Activated B cell treated with CpG ODN at 0.5 μM for 24 hours (primary cell): ENCODE measurements around the gene AGER. TPM values are rescaled to one million over a fixed set of nuclear protein-coding genes. Genes with fewer than 3 reads are reported as not detected.
"Not testable (repeated sequence)": the region's sequence is repeated elsewhere in the genome, so short reads cannot be mapped to it uniquely, and the experiment has no call there.

Experiments
- ATAC-seq: fragments of 200-7000 bp; cut with Tn5 transposase; one replicate; pipeline ENCODE4 v1.10.0; 2021; ENCODE audit warnings: low read depth, mild to moderate bottlenecking, moderate library complexity
- CTCF ChIA-PET: fragments of 350-600 bp; sonication (Branson Sonifier 250); formaldehyde crosslinking; loops from one replicate; lab custom pipeline; 2021; ENCODE audit warnings: antibody characterized with exemption; lab: Charles Lee
- POLR2A ChIA-PET: fragments of 350-600 bp; sonication (Branson Sonifier 250); formaldehyde crosslinking; loops from one replicate; lab custom pipeline; 2021; ENCODE audit warnings: antibody characterized with exemption; lab: Charles Lee
- DNase-seq: peaks from one replicate; pipeline ENCODE4 v3.0.0; 2022
- H3K27ac Mint-ChIP-seq: one replicate; pipeline ENCODE4 v1.8.0; 2020; ENCODE audit warnings: mixed read lengths
- H3K27me3 Mint-ChIP-seq: one replicate; pipeline ENCODE4 v1.8.0; 2021; ENCODE audit warnings: mixed read lengths
- H3K36me3 Mint-ChIP-seq: one replicate; pipeline ENCODE4 v1.8.0; 2021; ENCODE audit warnings: low read depth, mixed read lengths
- H3K4me1 Mint-ChIP-seq: one replicate; pipeline ENCODE4 v1.8.0; 2021; ENCODE audit warnings: mixed read lengths
- H3K4me3 Mint-ChIP-seq: one replicate; pipeline ENCODE4 v1.8.0; 2020; ENCODE audit warnings: mild to moderate bottlenecking, mixed read lengths
- H3K9me3 Mint-ChIP-seq: one replicate; pipeline ENCODE4 v1.8.0; 2020; ENCODE audit warnings: mixed read lengths
- intact Hi-C: fragments of 100-400 bp; cut with micrococcal nuclease; formaldehyde crosslinking; loops from one replicate; pipeline ENCODE4 v1.15.1; 2024
- total RNA-seq: library from RNA; stranded (reverse); gene quantifications from 2 replicates; pipeline ENCODE4 v1.2.3, GENCODE V29; 2022
- TF ChIP-seq, protein P1 (sequence below): fragments of 200-600 bp; IDR thresholded peaks from one replicate; pipeline ENCODE4 v1.8.0; 2022; ENCODE audit warnings: antibody characterized with exemption, mild to moderate bottlenecking

The AGER gene
- total RNA-seq, 1 donor from 2014 or later: 30.8 TPM

DNA sequence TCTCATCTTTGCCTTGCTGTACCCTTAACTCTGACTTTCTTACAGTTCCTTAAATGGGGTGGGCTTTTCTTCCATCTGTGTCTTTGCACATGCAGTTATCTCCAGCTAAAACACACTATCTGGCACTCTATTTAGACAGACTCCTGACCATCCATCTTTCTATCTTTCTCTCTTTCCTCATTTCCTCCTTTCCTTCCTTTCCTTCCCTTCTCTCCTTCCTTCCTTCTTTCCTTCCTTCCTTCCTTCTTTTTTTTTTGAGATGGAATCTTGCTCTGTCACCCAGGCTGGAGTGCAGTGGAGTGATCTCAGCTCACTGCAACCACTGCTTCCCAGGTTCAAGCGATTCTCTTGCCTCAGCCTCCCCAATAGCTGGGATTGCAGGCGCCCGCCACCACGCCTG lies 31.6 kb upstream of the AGER start:
- CTCF ChIA-PET: no interaction called here

DNA sequence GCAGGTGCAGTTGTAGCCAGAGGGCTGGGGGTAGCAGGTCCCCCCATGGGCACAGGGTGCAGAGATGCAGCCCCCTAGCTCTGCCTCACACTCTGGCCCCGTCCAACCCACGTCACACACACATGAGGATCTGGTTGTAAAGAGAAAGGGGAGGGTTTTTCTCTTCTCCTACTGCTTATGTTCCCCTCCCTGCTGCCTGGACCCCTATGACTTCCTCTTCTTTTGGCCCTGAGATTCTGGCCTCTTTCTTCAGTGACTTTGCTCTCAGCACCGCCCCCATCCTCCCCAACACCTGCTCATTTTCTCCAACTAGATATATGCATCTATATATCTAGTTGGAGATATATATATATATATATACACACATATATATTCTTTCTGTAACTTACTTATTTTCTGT lies 30.1 kb upstream of the AGER start:
- POLR2A ChIA-PET: interaction anchor here (0.6 kb wide), 1 partner anchor 17 kb away, joined by 3 read pairs; no protein-coding TSS in a partner anchor
- DNase-seq (no peak), ATAC-seq (no peak)
- Mint-ChIP-seq H3K27ac (no peak overlapping the region), H3K9me3 (no peaks in the 10 kb centered on the region), H3K36me3 (no peaks in the 10 kb centered on the region), H3K4me3 (no peak overlapping the region), H3K4me1 (peaks cover 5% of the 10 kb centered on the region), H3K27me3 (no peaks in the 10 kb centered on the region)
- TF ChIP-seq, protein P1, sequence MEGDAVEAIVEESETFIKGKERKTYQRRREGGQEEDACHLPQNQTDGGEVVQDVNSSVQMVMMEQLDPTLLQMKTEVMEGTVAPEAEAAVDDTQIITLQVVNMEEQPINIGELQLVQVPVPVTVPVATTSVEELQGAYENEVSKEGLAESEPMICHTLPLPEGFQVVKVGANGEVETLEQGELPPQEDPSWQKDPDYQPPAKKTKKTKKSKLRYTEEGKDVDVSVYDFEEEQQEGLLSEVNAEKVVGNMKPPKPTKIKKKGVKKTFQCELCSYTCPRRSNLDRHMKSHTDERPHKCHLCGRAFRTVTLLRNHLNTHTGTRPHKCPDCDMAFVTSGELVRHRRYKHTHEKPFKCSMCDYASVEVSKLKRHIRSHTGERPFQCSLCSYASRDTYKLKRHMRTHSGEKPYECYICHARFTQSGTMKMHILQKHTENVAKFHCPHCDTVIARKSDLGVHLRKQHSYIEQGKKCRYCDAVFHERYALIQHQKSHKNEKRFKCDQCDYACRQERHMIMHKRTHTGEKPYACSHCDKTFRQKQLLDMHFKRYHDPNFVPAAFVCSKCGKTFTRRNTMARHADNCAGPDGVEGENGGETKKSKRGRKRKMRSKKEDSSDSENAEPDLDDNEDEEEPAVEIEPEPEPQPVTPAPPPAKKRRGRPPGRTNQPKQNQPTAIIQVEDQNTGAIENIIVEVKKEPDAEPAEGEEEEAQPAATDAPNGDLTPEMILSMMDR: no peak
- intact Hi-C loops: no loop called here
- CTCF ChIA-PET: no interaction called here

More for the DNA sequence above, 31.6 kb upstream of the AGER start:
- intact Hi-C loops: no loop called here
- TF ChIP-seq, protein P1: no peak
- ATAC-seq (no peak), DNase-seq (no peak)
- no peak overlapping the region for H3K4me3 Mint-ChIP-seq
- no peaks in the 10 kb centered on the region for H3K27me3 Mint-ChIP-seq
- no peaks in the 10 kb centered on the region for H3K36me3 Mint-ChIP-seq
- POLR2A ChIA-PET: no interaction called here
- H3K27ac Mint-ChIP-seq: no peak overlapping the region
- H3K4me1 Mint-ChIP-seq: peaks cover 5% of the 10 kb centered on the region
- H3K9me3 Mint-ChIP-seq: no peaks in the 10 kb centered on the region

DNA sequence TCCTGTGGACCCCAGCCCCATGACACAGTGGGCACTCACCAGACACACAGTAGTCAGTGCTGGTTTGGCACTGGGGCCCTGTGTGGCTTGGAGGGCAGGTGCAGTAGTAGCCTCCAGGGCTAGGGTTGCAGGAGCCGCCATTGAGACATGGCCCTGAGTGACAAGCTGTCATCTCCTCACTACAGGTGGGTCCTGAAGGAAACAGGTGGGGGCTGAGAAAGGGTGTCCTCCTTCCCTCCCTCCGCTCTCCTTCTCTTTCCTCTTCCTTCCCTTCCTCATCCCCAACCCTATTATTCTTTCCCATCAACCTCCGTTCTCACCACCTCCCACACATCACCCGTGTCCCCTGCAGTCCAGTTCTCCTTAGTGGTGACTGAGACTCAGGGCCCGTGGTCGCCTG lies 29.6 kb upstream of the AGER start:
- ATAC-seq (no peak), DNase-seq (no peak)
- intact Hi-C loops: no loop called here
- Mint-ChIP-seq H3K9me3 (no peaks in the 10 kb centered on the region), H3K36me3 (no peaks in the 10 kb centered on the region), H3K4me3 (no peak overlapping the region), H3K27me3 (no peaks in the 10 kb centered on the region), H3K27ac (no peak overlapping the region), H3K4me1 (peaks cover 5% of the 10 kb centered on the region)
- TF ChIP-seq, protein P1: no peak
- CTCF ChIA-PET: no interaction called here
- POLR2A ChIA-PET: no interaction called here

DNA sequence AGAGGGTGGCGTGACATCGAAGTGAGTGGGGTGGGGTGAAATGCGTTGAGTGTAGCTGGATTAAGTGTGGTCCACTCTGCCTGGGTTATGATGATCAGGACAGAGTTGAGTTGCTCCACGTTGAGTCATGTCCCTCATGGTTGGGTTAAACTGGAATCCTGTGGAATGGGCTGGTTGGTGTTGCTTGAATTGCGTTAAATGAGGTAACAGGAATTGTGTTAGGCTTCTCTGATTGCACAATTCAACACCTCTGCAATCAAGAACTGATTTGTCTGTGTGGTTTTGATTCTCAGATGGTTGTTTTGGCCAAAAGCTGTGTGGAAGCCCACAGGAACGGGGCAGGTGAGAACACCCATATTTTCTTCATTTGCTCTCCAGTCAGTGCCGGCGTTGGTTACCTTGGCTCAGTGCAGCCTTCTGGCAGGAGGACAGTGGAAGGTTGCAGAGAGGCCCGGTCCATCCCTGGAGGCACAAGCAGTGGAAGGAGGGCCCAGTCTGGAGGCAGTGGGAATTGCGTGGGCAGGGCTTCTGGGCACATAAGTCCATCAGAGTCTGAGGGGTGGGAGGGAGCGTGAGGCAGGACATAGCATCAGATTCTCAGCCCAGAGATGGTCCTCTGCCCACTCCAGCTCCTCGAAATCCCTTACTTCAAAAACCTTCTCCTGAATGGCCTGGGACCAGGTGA lies 28.2 kb upstream of the AGER start:
- no peak for DNase-seq
- no peak for ATAC-seq
- TF ChIP-seq, protein P1: no peak
- ChIA-PET CTCF (interaction anchor here (0.8 kb wide), 1 partner anchor 93 kb away, joined by 4 read pairs; no protein-coding TSS in a partner anchor), POLR2A (interaction anchor here (1.0 kb wide), 1 partner anchor 17 kb away, joined by 3 read pairs; no protein-coding TSS in a partner anchor)
- Mint-ChIP-seq H3K27ac (no peak overlapping the region), H3K27me3 (no peaks in the 10 kb centered on the region), H3K36me3 (no peaks in the 10 kb centered on the region), H3K4me1 (peaks cover 10% of the 10 kb centered on the region), H3K4me3 (no peak overlapping the region), H3K9me3 (no peaks in the 10 kb centered on the region)
- intact Hi-C loops: no loop called here

DNA sequence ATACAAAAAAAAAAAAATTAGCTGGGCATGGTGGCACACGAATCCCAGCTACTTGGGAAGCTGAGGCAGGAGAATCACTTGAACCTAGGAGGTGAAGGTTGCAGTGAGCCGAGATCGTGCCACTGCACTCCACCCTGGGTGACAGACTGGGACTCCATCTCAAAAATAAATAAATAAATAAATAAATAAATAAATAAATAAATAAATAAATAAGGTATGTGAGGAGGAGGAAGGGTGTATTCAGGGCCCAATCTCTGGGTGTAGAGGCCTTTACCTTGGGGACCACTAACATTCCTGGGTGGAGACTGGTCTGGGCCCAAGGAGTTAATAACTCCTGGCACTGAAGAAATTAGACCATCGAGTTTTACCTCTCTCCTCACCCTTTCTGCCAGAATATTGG lies 27.4 kb upstream of the AGER start:
- H3K27me3 Mint-ChIP-seq, H3K27ac Mint-ChIP-seq, DNase-seq, H3K4me3 Mint-ChIP-seq, ATAC-seq, H3K36me3 Mint-ChIP-seq, H3K4me1 Mint-ChIP-seq, intact Hi-C loops, H3K9me3 Mint-ChIP-seq: not testable (repeated sequence)
- ChIA-PET CTCF (interaction anchor here (0.8 kb wide), 1 partner anchor 93 kb away, joined by 4 read pairs; no protein-coding TSS in a partner anchor), POLR2A (interaction anchor here (1.0 kb wide), 1 partner anchor 16 kb away, joined by 3 read pairs; no protein-coding TSS in a partner anchor)
